HG03354 (cell line): Measurements from ENCODE around the gene NCOR2.

Experiments used
- ATAC-seq: cut with Tn5 transposase; IDR thresholded peaks from one replicate; pipeline ENCODE4 v1.9.1; 2021; ENCODE audit warnings: mild to moderate bottlenecking; ENCODE audit not compliant: unreplicated experiment, poor library complexity, severe bottlenecking

Gene NCOR2

GRCh38 chr12:124578854-124579253 is 11.4 kb upstream of the NCOR2 start:
- ATAC-seq = no peak

GRCh38 chr12:124578445-124578844 is 11.0 kb upstream of the NCOR2 start:
- no peak for ATAC-seq

GRCh38 chr12:124577986-124578385 is 10.6 kb upstream of the NCOR2 start:
- ATAC-seq = no peak

GRCh38 chr12:124577374-124577773 is 10.0 kb upstream of the NCOR2 start:
- ATAC-seq = no peak

GRCh38 chr12:124576061-124576650 is 8.7 kb upstream of the NCOR2 start:
- ATAC-seq = no peak

- no peak for ATAC-seq
Measured at GRCh38 chr12:124573839-124574786, 6.7 kb upstream of the NCOR2 start.

GRCh38 chr12:124571556-124571955 is 4.1 kb upstream of the NCOR2 start:
- no peak for ATAC-seq

- ATAC-seq = no peak
Measured at GRCh38 chr12:124570810-124571209, 3.4 kb upstream of the NCOR2 start.

- no peak for ATAC-seq
Measured at GRCh38 chr12:124569375-124570148, 2.1 kb upstream of the NCOR2 start.

- no peak for ATAC-seq
Measured at GRCh38 chr12:124568431-124569374, 1.3 kb upstream of the NCOR2 start.

GRCh38 chr12:124567673-124568373 is 411 bp upstream of the NCOR2 start:
- peak; percentile 57 for ATAC-seq

- ATAC-seq = peak; percentile 39
Measured at GRCh38 chr12:124566161-124566996, 1.0 kb downstream of the NCOR2 start.

GRCh38 chr12:124565656-124566160 is 1.7 kb downstream of the NCOR2 start:
- ATAC-seq = no peak

GRCh38 chr12:124564971-124565491 is 2.4 kb downstream of the NCOR2 start:
- no peak for ATAC-seq

GRCh38 chr12:124564232-124564958 is 3.0 kb downstream of the NCOR2 start:
- ATAC-seq = no peak

GRCh38 chr12:124563809-124564208 is 3.6 kb downstream of the NCOR2 start:
- ATAC-seq = no peak

GRCh38 chr12:124563401-124563800 is 4.0 kb downstream of the NCOR2 start:
- no peak for ATAC-seq
